NCI-H226 (cell line): ENCODE measurements around the gene PAX2.
"Not testable (repeated sequence)": the region's sequence is repeated elsewhere in the genome, so short reads cannot be mapped to it uniquely, and the experiment has no call there.

Source experiments
- DNase-seq: peaks from one replicate; pipeline ENCODE4 v3.0.0-alpha.2; 2015

PAX2 gene

DNA sequence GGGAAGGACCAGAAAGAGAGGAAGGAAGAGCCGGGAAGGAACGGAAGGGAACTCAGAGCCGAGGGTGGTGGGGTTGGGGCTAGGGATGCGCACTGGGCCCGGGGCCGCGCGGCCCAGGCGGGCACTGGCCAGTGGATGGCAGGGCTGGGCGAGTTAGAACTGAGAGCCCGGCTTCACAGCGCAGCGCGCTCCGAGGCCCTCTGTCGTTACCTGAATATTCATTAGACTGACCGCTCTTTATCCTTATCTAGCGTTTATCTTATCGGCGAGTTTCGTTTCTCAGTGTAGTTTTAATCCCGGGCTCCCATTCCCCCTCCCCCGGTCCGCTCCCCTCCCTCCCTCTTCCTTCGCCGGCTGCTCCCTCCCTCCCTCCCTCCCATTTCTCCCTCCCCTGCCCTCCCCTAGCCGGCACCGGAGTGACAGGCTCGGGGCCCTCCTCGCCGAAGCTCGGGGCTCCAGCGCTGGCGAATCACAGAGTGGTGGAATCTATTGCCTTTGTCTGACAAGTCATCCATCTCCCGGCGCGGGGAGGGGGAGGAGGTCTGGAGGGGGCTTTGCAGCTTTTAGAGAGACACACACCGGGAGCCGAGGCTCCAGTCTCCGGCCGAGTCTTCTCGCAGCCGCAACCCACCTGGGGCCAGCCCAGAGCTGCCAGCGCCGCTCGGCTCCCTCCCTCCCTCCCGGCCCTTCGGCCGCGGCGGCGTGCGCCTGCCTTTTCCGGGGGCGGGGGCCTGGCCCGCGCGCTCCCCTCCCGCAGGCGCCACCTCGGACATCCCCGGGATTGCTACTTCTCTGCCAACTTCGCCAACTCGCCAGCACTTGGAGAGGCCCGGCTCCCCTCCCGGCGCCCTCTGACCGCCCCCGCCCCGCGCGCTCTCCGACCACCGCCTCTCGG lies at the start of gene PAX2:
PAX2 (plus strand) TSS at position 596 of the 895 bp plus-strand sequence. CDS start 679 bp downstream, outside the sequence.
- DNase-seq, result peak; percentile 58

DNA sequence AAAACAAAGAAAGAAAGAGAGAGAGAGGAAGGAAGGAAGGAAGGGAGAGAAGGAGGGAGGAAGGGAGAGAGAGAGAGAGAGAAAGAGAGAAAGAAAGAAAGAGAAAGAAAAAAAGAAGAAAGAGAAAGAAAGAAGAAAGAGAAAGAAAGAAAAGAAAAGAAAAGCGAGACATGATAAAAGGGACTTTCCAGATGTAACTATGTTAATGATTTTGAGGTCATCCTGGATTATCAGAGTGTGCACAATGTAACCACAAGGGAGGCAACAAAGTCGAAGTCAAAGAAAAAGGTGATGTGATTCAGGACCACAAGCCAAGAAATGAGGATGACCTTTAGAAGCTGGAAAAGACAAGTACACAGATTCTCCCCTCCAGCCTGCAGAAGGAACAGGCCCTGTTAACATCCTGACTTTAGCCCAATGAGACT lies 48.9 kb upstream of the PAX2 start:
- DNase-seq, result no peak

DNA sequence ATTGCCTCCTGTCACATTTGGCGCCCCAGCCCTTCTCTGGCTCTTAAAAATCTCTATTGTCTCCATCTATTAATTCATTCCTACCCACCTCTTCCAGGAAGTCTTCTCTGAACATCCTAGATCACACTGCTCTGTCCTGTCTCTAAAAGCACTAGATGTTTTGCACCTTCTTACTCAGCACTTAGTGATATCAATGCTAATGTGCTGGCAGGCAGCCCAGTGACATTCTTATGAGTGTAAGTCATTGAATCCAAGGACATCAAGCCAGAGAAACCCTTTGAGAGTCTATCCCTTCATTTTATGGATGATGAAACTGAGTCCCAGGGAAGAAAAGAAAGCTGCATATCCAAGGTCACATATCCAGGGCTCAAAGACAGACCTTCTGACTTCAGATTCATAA lies 48.3 kb upstream of the PAX2 start:
- DNase-seq, result peak; percentile 57

DNA sequence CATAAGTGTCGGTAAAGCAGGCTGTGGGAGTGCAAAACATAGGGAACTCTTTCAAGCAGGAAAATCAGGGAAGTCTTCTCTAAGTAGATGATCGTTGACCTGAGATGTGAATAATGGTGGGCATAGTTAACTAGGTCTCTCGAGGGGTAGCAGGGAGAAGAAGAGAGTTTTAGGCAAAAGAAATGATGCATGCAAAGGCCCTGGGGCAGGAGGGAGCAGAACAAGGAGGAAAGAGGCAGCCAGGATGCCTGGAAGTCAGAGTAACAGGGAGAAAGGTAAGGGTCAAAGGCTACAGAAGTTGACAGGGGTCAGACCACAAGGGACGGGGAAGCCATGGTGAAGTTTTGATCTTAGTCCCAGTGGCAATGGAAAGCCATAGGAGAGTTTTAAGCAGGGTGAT lies 47.8 kb upstream of the PAX2 start:
- DNase-seq, result no peak

DNA sequence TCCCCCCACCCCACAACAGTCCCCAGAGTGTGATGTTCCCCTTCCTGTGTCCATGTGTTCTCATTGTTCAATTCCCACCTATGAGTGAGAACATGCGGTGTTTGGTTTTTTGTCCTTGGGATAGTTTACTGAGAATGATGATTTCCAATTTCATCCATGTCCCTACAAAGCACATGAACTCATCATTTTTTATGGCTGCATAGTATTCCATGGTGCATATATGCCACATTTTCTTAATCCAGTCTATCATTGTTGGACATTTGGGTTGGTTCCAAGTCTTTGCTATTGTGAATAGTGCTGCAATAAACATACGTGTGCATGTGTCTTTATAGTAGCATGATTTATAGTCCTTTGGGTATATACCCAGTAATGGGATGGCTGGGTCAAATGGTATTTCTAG lies 43.7 kb upstream of the PAX2 start:
- DNase-seq, result not testable (repeated sequence)

- no peak for DNase-seq
Observed at GRCh38 chr10:100705139-100705538, 40.2 kb upstream of the PAX2 start.

DNA sequence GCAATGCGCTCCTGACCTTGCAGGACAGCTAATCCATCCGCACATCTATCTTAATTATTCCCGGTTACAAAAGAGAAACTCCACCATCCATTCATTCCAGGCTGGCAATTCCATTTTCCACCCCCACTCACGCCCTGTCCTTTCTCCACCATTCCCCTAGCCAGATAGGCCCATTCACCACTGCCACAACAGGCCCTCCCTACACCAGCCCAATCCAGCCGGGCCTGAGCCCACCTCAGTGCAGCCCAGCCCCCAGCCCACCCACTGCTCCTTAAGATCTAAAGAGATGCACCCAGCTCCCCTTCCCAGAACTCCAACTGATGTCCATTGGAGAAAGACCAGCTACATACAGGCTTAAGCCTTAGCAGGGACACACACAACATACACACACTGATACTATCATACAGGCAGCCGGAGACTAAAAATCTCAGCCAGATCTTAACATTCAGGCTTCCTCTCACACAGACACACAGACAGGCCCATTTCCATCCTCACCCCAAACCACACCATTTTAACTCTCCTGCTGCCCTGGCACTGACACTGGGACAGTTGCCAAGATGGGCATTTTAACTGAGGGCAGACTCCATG lies 38.0 kb upstream of the PAX2 start:
- DNase-seq, result no peak

DNA sequence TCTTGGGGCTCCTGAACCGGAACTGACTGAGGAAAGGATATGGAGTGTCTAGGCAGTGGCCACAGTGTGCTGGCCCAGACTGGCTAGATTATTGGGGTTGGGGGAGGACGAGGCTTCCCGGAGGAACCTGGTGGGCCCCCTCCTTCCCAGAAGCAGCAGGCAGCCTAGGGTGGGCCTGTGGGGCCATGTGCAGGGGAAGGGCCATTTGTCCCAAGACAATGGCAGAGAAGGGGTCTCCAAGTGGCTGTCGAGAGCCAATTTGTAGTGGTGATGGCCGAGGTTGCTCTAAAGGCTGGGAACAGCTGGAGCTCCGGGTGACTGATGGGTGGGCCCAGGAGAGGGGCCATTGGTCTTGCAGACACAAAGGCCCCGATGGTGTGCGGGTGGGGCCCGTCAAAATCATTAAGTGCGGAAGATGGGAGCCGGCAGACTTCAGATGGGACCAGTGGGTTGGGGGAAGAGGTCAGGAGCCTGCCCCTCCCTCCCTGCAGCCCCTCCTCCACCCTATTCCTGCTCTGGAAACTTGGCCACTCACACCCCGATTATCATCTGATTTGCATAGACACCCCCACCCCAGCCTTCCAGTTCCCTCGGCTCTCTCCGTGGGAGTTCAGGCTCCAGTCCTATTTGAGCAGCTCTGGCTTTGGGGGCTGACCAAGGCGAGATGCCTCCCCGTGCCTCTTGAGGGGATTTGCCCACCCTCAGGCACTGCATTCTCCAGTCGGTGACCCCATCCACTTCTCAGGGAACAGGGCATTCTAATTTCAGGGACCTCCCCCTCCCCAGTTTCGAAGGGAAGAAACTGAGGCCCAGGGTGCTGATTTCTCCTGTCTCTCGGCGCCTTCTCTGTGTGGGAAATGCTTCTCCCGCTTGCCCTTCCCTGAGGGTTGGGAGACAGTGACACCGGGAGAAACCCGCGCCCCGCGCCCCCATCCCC lies 36.0 kb upstream of the PAX2 start:
- DNase-seq, result no peak

- DNase-seq, result no peak
Observed at GRCh38 chr10:100710151-100710871, 35.1 kb upstream of the PAX2 start.

DNA sequence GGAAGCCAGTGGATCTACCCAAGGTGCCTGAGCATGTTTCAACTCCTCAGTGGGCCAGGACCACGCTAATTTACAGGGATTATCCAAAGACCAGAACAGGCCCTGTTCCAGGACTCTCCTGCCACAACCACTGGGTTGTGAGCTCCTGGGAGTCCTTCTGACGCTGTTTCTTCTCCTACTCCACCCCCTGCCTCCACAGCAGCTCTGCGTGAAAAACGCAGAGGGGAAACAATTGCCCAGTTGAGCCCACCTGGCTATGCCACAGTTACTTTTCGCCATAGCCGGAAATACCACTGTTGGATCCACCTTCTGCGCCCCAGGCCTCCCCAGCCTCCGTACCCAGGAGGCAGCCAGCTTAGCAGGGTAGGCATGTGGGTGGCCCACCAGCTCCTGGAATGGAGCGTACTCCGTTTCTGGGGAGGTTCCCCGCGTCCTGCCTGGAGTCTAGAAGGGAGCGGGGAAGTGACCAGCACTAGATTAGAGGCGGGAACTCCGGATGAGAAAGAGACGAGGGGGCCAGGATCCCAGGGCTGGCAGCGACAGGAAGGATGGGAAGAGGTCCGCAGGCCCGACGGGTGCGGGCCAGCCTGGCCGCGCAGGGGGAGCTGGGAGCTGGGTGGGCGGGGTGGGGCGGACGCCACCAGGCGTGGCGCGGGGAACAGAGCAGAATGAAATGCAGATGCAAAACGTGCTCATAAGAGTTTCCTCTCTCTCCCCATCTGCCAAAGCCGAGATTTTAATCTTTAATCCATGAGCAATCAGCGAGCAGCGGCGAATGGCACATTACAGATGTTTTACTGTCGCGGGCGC lies 32.1 kb upstream of the PAX2 start:
- no peak for DNase-seq

- no peak for DNase-seq
Observed at GRCh38 chr10:100713859-100714565, 31.4 kb upstream of the PAX2 start.

DNA sequence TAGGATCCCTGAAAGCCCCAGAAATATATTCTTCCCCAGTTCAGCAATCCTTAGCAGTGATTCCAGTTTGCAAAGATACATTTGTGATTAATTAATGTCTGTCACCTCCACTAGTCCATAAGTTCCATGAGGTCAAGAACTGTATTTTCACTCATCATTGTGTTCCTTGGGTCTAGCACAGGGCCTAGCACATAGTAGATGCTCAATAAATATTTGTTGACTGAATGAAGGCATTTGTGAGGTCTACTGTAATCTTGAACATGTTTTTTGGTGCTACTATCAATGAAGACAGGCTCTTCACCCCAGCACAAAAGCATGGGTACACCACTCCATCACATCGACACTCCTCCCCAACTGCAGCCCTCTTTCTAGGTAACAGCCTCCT lies 30.8 kb upstream of the PAX2 start:
- no peak for DNase-seq

DNA sequence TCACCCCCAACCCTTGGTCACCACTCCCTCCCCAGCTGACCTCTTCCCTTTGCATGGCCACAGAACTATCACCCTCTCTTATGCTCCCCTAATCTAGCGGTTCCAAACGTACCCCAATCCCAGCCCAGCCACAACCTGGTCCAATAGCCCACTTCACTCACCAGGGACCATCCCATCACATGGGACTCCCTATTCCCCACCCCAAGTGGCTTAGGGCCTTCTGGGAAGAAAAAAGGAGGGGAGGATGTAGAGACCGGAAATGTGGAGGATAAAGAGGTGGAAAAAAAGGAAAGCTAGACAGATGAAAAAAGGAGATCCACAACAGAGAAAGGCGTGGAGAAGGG lies 30.3 kb upstream of the PAX2 start:
- no peak for DNase-seq

GRCh38 chr10:100715445-100716385 lies 29.7 kb upstream of the PAX2 start:
- DNase-seq, result no peak

- DNase-seq, result no peak
Observed at GRCh38 chr10:100717166-100717565, 28.2 kb upstream of the PAX2 start.

GRCh38 chr10:100718197-100718742 lies 27.1 kb upstream of the PAX2 start:
- DNase-seq, result no peak

- no peak for DNase-seq
Observed at GRCh38 chr10:100723180-100723579, 22.2 kb upstream of the PAX2 start.

DNA sequence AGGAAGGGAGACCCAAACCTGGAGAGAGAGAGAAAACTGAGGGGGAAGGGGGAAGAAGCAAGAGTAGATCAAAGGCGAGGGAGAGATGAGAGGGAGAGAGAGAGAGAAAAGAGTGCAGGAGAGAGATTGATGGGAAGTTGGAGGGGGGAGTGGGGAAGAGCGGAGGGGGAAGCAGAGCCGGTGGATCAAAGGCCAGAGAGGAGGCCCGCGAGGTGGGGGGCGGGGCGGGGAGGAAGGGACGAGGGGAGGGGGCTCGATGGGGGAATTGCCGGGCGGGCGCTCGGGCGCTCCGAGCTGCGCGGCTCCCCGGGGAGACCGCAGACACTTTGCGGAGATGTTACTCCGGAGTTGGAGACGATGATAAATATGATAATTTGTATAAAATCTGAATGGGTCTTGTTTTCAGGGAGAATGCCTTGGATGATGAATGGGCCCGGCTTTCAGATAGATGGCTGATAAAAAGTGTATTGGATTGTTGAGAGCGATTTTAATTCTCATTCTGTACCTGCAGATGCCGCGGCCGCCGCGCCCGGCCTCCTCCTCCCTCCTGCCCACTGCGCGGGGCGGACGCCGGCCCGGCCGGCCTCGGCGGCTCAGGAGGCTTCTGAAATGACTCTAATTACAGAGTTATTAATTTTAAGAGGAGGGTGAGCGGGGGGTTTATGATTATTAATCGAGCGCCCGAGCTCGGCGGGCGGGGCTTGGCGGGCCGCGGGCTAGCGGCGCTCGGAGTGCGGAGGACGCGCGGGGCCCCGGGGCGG lies 21.4 kb upstream of the PAX2 start:
- DNase-seq, result no peak

- no peak for DNase-seq
Observed at GRCh38 chr10:100724531-100725027, 20.8 kb upstream of the PAX2 start.
